ENCODE data around the gene LHFPL2. TPM values are rescaled to one million over a fixed set of nuclear protein-coding genes. Genes with fewer than 3 reads are reported as not detected.

LHFPL2 gene
- total RNA-seq, 1 donor from 2014 or later, result 47.6 TPM

DNA sequence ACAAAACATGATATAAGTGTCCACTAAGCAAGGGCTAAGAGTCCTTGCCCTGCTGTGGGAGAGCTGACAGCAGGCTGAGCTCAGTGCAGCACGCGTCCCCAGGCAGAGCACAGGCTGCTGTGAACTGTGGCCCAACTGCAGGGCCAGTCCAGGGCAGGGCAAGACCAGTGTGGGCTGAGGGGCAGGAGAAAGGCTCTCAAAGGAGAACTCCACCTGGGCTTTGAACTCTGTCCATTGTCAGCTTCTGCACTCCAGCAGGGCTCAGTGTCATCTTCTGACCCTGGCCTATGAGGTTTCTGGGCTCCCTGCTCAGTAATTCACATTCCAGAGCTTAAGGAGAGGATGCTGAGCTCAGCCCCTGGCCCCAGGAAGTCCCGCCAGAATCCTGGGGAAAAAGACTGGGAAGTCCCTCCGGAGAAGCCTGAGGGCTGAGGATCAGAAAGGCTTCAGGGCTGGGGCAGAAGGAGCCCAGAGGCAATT is 37.4 kb downstream of the LHFPL2 start:
- Mint-ChIP-seq H3K9me3 (ENCODE audit: unreplicated experiment) (no peaks in the 10 kb centered on the region), H3K4me1 (ENCODE audit: unreplicated experiment) (peaks cover 7% of the 10 kb centered on the region), H3K4me3 (ENCODE audit: unreplicated experiment) (no peak overlapping the region), H3K36me3 (ENCODE audit: low read depth, unreplicated experiment) (peaks cover 13% of the 10 kb centered on the region), H3K27me3 (ENCODE audit: unreplicated experiment) (peaks cover 6% of the 10 kb centered on the region), H3K27ac (ENCODE audit: unreplicated experiment) (no peak overlapping the region)
- TF ChIP-seq, protein P1, sequence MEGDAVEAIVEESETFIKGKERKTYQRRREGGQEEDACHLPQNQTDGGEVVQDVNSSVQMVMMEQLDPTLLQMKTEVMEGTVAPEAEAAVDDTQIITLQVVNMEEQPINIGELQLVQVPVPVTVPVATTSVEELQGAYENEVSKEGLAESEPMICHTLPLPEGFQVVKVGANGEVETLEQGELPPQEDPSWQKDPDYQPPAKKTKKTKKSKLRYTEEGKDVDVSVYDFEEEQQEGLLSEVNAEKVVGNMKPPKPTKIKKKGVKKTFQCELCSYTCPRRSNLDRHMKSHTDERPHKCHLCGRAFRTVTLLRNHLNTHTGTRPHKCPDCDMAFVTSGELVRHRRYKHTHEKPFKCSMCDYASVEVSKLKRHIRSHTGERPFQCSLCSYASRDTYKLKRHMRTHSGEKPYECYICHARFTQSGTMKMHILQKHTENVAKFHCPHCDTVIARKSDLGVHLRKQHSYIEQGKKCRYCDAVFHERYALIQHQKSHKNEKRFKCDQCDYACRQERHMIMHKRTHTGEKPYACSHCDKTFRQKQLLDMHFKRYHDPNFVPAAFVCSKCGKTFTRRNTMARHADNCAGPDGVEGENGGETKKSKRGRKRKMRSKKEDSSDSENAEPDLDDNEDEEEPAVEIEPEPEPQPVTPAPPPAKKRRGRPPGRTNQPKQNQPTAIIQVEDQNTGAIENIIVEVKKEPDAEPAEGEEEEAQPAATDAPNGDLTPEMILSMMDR (IDR thresholded peaks at IDR 0.05; ENCODE audit: unreplicated experiment), result no peak
- DNase-seq (ENCODE audit: low spot score), result peak; percentile 12

DNA sequence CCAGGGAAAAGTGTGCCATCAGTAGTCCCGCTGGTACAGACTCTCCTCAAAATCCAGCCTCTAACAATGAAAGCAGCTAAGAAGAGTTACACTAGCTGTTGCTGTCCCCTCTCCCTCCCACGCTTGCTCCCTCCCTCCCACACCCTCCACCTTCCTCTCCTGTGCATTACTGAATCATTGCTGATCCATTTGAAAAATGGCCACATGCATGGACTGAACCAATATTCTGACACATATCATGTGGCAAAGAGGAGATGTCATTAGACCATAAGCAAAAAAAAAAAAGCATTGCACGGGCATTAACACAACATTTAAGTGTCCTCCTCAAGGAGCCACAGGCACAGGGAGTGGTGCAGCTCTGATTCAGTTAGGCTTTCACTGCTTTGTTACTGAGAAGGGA is 37.9 kb downstream of the LHFPL2 start:
- Mint-ChIP-seq H3K4me3 (ENCODE audit: unreplicated experiment) (no peak overlapping the region), H3K9me3 (ENCODE audit: unreplicated experiment) (no peaks in the 10 kb centered on the region), H3K36me3 (ENCODE audit: low read depth, unreplicated experiment) (peaks cover 8% of the 10 kb centered on the region), H3K27me3 (ENCODE audit: unreplicated experiment) (peaks cover 6% of the 10 kb centered on the region), H3K4me1 (ENCODE audit: unreplicated experiment) (peaks cover 7% of the 10 kb centered on the region), H3K27ac (ENCODE audit: unreplicated experiment) (no peak overlapping the region)
- no peak for DNase-seq (ENCODE audit: low spot score)
- TF ChIP-seq, protein P1 (IDR thresholded peaks at IDR 0.05; ENCODE audit: unreplicated experiment), result no peak

- H3K27me3 Mint-ChIP-seq (ENCODE audit: unreplicated experiment), result peaks cover 4% of the 10 kb centered on the region
Observed at GRCh38 chr5:78610163-78610583, 38.4 kb downstream of the LHFPL2 start.

GRCh38 chr5:78607864-78608263 is 40.7 kb downstream of the LHFPL2 start:
- H3K27me3 Mint-ChIP-seq (ENCODE audit: unreplicated experiment), result peaks cover 1% of the 10 kb centered on the region
- TF ChIP-seq, protein P1 (IDR thresholded peaks at IDR 0.05; ENCODE audit: unreplicated experiment), result no peak
- no peaks in the 10 kb centered on the region for H3K9me3 Mint-ChIP-seq (ENCODE audit: unreplicated experiment)
- H3K36me3 Mint-ChIP-seq (ENCODE audit: low read depth, unreplicated experiment), result peaks cover 4% of the 10 kb centered on the region
- no peak for DNase-seq (ENCODE audit: low spot score)
- peaks cover 7% of the 10 kb centered on the region for H3K4me1 Mint-ChIP-seq (ENCODE audit: unreplicated experiment)
- H3K4me3 Mint-ChIP-seq (ENCODE audit: unreplicated experiment), result no peak overlapping the region
- no peak overlapping the region for H3K27ac Mint-ChIP-seq (ENCODE audit: unreplicated experiment)

More at GRCh38 chr5:78610163-78610583, 38.4 kb downstream of the LHFPL2 start:
- Mint-ChIP-seq H3K4me3 (ENCODE audit: unreplicated experiment) (no peak overlapping the region), H3K4me1 (ENCODE audit: unreplicated experiment) (peaks cover 7% of the 10 kb centered on the region), H3K36me3 (ENCODE audit: low read depth, unreplicated experiment) (peaks cover 8% of the 10 kb centered on the region), H3K9me3 (ENCODE audit: unreplicated experiment) (no peaks in the 10 kb centered on the region), H3K27ac (ENCODE audit: unreplicated experiment) (no peak overlapping the region)
- TF ChIP-seq, protein P1 (IDR thresholded peaks at IDR 0.05; ENCODE audit: unreplicated experiment), result no peak
- no peak for DNase-seq (ENCODE audit: low spot score)

DNA sequence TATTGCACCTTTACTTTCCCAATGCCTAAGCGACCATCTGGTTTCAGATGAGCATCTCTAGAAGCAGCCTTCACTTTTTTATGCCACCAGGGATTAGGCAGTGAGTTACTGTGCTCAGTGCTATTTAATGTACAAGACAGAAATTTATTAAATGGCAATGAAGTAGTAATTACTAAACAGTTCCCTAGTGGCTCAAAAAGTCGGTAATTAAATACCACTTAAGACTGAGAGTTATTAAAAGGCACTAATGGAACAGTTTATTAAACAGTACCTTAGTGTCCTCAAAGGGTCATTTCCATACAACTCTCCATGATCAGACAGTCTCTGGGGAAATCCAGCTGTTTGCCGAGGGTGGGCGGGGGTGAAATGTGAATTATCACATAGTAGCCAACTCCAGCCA is 42.3 kb downstream of the LHFPL2 start:
- TF ChIP-seq, protein P1 (IDR thresholded peaks at IDR 0.05; ENCODE audit: unreplicated experiment), result no peak
- H3K36me3 Mint-ChIP-seq (ENCODE audit: low read depth, unreplicated experiment), result peaks cover 4% of the 10 kb centered on the region
- DNase-seq (ENCODE audit: low spot score), result no peak
- H3K27me3 Mint-ChIP-seq (ENCODE audit: unreplicated experiment), result no peaks in the 10 kb centered on the region
- no peak overlapping the region for H3K27ac Mint-ChIP-seq (ENCODE audit: unreplicated experiment)
- peaks cover 3% of the 10 kb centered on the region for H3K4me1 Mint-ChIP-seq (ENCODE audit: unreplicated experiment)
- no peak overlapping the region for H3K4me3 Mint-ChIP-seq (ENCODE audit: unreplicated experiment)
- H3K9me3 Mint-ChIP-seq (ENCODE audit: unreplicated experiment), result no peaks in the 10 kb centered on the region
